Tibial artery (tissue), 4 donors: ENCODE measurements around the gene CYP11A1.

ENCODE experiments used
- DNase-seq, 2 donors: peaks; one replicate each; pipeline ENCODE4 v3.0.0-alpha.2; 2019
- H3K27ac ChIP-seq, 2 donors: fragments of 200-600 bp; sonication (generic) in 1 of 2; 1 replicate in 1 of 2; 2 replicates in 1 of 2; pipeline ENCODE4 v1.5.1; 2018 to 2019; ENCODE audit warnings: mild to moderate bottlenecking in 1 of 2
- H3K27me3 ChIP-seq, 2 donors: fragments of 200-600 bp; sonication (generic) in 1 of 2; one replicate each; pipeline versions ENCODE4 v1.5.1 to v1.6.0; 2016 to 2019
- H3K36me3 ChIP-seq, 3 donors: fragments of 200-600 bp; sonication (generic) in 2 of 3; one replicate each; pipeline ENCODE4 v1.5.1; 2016 to 2019; ENCODE audit warnings: mild to moderate bottlenecking in 2 of 3
- H3K4me1 ChIP-seq, 4 donors: fragments of 200-600 bp; sonication (generic) in 2 of 4; 1 replicate in 3 of 4; 2 replicates in 1 of 4; pipeline ENCODE4 v1.5.1; 2016 to 2019
- H3K4me3 ChIP-seq, 2 donors: fragments of 200-600 bp; sonication (generic) in 1 of 2; 1 replicate in 1 of 2; 2 replicates in 1 of 2; pipeline ENCODE4 v1.5.1; 2018 to 2019; ENCODE audit warnings: mild to moderate bottlenecking in 2 of 2
- H3K9me3 ChIP-seq, 3 donors: fragments of 200-600 bp; sonication (generic) in 1 of 3; one replicate each; pipeline ENCODE4 v1.5.1; 2016 to 2019
- intact Hi-C: fragments of 100-400 bp; cut with DNase I; formaldehyde crosslinking; loops from one replicate; pipeline ENCODE4 v1.15.0; 2023; ENCODE audit warnings: low total_unique reads
- TF ChIP-seq, protein P1 (sequence below), 2 experiments: fragments of 200-600 bp in 1 of 2; fragments of 450-650 bp in 1 of 2; IDR thresholded peaks; one replicate each; pipeline ENCODE4 v1.5.1; 2017 to 2019; ENCODE audit warnings: antibody characterized with exemption in 2 of 2, mild to moderate bottlenecking in 1 of 2, moderate library complexity in 1 of 2

Gene CYP11A1

DNA sequence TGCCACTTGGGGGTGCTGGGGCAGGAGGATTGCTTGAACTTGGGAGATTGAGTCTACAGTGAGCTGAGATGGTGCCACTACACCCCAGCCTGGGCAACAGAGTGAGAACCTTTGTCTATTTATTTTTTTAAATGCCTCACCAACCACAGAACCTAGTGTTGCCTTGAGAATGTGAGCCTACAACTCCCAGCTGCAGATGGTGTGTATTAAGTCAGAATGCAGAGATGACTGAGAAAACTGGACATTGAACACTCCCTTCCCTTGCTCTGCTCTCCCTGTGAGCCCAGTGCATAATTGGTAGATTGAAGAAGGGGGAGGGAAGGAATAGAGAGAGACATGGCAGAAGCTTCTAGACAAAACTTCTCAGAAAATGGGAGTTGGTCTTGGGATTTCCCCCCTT, 77.8 kb downstream of the CYP11A1 start:
- intact Hi-C loops, result no loop called here
- TF ChIP-seq, protein P1, sequence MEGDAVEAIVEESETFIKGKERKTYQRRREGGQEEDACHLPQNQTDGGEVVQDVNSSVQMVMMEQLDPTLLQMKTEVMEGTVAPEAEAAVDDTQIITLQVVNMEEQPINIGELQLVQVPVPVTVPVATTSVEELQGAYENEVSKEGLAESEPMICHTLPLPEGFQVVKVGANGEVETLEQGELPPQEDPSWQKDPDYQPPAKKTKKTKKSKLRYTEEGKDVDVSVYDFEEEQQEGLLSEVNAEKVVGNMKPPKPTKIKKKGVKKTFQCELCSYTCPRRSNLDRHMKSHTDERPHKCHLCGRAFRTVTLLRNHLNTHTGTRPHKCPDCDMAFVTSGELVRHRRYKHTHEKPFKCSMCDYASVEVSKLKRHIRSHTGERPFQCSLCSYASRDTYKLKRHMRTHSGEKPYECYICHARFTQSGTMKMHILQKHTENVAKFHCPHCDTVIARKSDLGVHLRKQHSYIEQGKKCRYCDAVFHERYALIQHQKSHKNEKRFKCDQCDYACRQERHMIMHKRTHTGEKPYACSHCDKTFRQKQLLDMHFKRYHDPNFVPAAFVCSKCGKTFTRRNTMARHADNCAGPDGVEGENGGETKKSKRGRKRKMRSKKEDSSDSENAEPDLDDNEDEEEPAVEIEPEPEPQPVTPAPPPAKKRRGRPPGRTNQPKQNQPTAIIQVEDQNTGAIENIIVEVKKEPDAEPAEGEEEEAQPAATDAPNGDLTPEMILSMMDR (IDR thresholded peaks at IDR 0.05), result no peak
- H3K27ac ChIP-seq, result no peak overlapping the region
- no peaks in the 10 kb centered on the region for H3K9me3 ChIP-seq
- H3K4me3 ChIP-seq, result no peak overlapping the region
- H3K36me3 ChIP-seq, result no peaks in the 10 kb centered on the region
- H3K27me3 ChIP-seq, result peaks cover 0 to 24% of the 10 kb centered on the region in 2 donors
- DNase-seq, result no peak
- peaks cover 0 to 3% (median 0%) of the 10 kb centered on the region in 4 donors for H3K4me1 ChIP-seq
